NCI-H2107 (cell line): Measurements from ENCODE around the gene ELP2.
"Not testable (repeated sequence)": the region's sequence is repeated elsewhere in the genome, so short reads cannot be mapped to it uniquely, and the experiment has no call there.

Experiments used
- DNase-seq: peaks from one replicate; lab custom pipeline; 2025; lab: John Stamatoyannopoulos, UW

ELP2 gene

GRCh38 chr18:36191286-36191685, 61.6 kb downstream of the ELP2 start:
- no peak for DNase-seq

GRCh38 chr18:36191711-36192110, 62.0 kb downstream of the ELP2 start:
- DNase-seq, result no peak

GRCh38 chr18:36194600-36195315, 65.1 kb downstream of the ELP2 start:
- DNase-seq, result no peak

GRCh38 chr18:36195427-36196122, 65.9 kb downstream of the ELP2 start:
- no peak for DNase-seq

- DNase-seq, result no peak
Observed at GRCh38 chr18:36196238-36196995, 66.7 kb downstream of the ELP2 start.

- no peak for DNase-seq
Observed at GRCh38 chr18:36197511-36198166, 67.9 kb downstream of the ELP2 start.

- no peak for DNase-seq
Observed at GRCh38 chr18:36199691-36200295, 70.1 kb downstream of the ELP2 start.

- DNase-seq, result no peak
Observed at GRCh38 chr18:36200354-36200771, 70.7 kb downstream of the ELP2 start.

GRCh38 chr18:36201765-36202164, 72.1 kb downstream of the ELP2 start:
- DNase-seq, result no peak

GRCh38 chr18:36203360-36203895, 73.7 kb downstream of the ELP2 start:
- no peak for DNase-seq

- no peak for DNase-seq
Observed at GRCh38 chr18:36205166-36205565, 75.5 kb downstream of the ELP2 start.

GRCh38 chr18:36207303-36207702, 77.6 kb downstream of the ELP2 start:
- no peak for DNase-seq

- not testable (repeated sequence) for DNase-seq
Observed at GRCh38 chr18:36207969-36208368, 78.3 kb downstream of the ELP2 start.

GRCh38 chr18:36211612-36212065, 81.9 kb downstream of the ELP2 start:
- no peak for DNase-seq

- DNase-seq, result no peak
Observed at GRCh38 chr18:36212301-36213171, 82.8 kb downstream of the ELP2 start.

- DNase-seq, result no peak
Observed at GRCh38 chr18:36214811-36215210, 85.1 kb downstream of the ELP2 start.

GRCh38 chr18:36215577-36215976, 85.9 kb downstream of the ELP2 start:
- DNase-seq, result no peak

GRCh38 chr18:36217348-36217747, 87.6 kb downstream of the ELP2 start:
- DNase-seq, result no peak

- DNase-seq, result no peak
Observed at GRCh38 chr18:36229188-36229587, 99.5 kb downstream of the ELP2 start.
